PFSK-1 (cell line): ENCODE measurements around the gene PRDM16.

ENCODE experiments used
- POLR2AphosphoS5 ChIP-seq: IDR thresholded peaks from 2 replicates; pipeline ENCODE4 v1.6.1; 2012; ENCODE audit warnings: low read depth, mild to moderate bottlenecking, control low read depth, low read length, moderate library complexity
- TAF1 ChIP-seq: IDR thresholded peaks from 2 replicates; pipeline ENCODE4 v1.6.1; 2012; ENCODE audit warnings: low read length, control low read depth, borderline replicate concordance; ENCODE audit not compliant: insufficient read depth

DNA sequence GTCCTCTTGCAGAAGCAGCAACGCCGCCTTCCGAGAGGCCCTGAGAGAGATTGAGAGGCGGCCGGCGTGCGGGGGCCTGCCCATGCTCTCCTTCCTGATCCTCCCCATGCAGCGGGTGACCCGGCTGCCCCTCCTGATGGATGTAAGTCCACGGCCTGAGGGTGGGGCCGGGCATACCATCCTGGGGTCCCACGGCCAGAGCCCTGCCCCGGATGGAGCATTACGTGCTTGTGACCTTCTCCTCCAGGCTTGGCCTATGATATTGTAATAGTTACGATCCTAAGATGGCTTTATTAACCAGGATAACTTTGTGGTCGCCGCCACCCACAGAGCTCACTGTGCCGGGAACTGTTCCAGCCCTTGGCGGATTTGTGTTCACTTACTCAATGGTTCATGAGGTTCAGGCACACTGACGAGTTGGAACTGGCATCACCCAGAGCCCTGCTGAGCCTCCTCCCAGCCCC is 404.4 kb downstream of the PRDM16 start:
- TF ChIP-seq POLR2AphosphoS5 (no peak), TAF1 (no peak)
